Measurements from ENCODE around the gene CCDC92.

CCDC92 gene

DNA sequence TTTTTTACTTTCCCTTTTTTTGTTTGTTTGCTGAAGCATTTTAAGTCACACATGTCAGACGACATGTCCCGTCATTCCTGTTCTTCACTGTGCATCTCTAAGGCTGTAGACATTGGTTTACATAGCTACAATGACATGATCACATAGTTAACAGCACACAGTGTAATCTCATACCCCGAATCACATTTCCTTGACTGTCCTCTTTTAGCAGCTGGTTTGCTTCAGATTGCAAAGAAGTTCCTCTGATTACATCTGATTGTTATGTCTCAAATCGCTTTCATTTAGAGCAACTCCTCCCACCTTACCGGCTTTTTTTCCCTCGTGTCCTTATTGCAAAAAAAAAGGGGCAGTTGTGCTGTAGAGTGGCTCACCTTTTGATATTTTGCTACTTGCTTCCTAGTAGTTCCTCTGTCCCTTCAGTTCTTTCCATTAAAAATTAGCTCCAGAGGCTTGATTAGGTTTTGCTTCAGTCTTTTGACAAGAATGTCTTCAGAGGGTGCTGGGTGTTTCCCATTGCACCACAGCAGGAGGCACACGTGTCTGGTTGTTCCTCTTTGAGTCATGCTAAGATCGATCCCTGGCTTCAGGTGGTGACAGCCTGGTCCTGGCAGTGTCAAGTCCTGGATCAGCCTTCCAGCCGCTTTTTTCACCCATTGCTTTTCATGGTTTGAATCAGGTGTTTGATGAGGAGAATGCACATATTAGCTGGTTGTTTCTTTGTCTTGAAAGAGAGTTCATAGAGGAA lies 35.4 kb upstream of the CCDC92 start:
- TF ChIP-seq GATA3 (IDR thresholded peaks at IDR 0.05; ENCODE audit: low read depth, low read length) = no peak

DNA sequence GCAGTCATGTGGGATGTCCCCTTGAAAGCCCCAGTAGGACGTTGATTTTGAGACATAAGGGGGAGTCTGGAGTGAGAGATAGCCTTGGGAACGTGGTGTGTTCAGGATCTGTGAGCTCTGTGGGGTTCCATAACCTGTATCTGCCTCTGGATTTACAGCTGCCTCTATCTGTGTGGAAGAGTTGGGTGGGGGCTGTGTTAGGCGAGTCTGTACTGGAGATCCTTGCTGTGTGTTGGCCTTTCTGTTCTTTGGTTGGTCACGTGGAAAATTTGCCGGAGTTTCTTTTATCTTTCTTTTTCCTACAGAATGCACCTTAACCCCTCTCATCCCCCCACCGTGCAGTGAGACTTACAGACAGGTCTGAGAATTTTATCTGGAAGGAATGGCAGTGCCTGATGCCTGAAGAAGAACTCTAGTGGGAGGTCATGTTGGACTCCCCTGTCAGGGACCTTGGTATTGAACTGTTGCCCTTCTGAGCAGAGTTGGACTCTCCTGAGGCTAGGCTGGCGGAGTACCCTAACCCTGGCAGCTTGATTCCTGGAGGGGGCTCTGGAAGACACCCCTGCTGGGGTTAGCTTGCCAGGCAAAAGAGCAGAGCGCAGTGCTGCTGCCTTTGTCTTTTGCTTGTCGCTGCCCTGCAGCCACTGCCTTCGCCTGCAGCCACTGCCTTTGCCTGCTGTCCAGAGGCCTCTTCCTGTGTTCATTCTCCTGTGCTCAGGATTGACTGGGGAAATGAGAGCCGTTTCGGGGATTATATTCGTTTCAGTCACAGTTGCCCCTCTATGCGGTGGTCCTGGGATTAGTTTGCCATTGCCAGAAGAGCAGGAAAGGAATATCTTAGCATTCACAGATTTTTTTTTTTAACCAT lies 34.4 kb upstream of the CCDC92 start:
- no peak for TF ChIP-seq GATA2 (IDR thresholded peaks at IDR 0.05; ENCODE audit: low read depth, low read length)
- no peak for TF ChIP-seq GATA3 (IDR thresholded peaks at IDR 0.05; ENCODE audit: low read depth, low read length)

DNA sequence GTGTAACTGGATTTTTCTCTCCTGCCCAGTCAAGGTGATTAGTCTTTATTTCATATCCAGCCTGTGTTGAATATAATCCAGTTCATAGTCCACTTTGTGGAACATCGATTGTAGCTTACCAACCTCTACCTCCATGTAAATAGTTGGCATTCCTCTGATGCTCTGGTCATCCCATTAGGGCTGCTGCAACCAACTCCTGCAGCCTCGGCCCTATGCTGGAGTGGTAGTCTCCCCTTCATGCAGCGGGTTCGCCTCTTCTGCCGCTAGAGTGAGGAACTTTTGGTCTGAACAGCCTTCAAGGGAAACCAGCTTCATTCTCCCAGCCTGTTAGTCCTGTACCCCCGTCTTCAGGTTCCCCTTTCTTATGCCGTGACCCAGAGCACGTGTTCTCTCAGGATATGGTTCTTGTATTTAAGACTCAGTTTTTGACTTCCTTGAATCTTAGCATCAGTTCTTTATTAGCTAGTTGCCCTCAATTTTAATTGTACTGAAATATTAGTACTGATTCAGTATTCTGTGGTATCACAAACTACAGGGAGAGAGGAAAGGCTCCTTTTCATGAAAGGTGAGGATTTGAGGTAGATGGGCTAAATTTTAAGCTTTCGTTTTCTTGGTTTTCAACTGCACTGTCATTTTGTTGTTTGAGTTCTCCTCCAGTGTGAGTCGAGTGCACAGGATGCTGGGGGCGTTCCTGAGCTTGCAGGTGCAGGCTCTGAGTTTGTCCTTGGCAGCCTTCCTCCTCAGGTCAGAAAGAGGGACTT lies 33.6 kb upstream of the CCDC92 start:
- TF ChIP-seq GATA3 (IDR thresholded peaks at IDR 0.05; ENCODE audit: low read depth, low read length) (no peak), GATA2 (IDR thresholded peaks at IDR 0.05; ENCODE audit: low read depth, low read length) (no peak)

DNA sequence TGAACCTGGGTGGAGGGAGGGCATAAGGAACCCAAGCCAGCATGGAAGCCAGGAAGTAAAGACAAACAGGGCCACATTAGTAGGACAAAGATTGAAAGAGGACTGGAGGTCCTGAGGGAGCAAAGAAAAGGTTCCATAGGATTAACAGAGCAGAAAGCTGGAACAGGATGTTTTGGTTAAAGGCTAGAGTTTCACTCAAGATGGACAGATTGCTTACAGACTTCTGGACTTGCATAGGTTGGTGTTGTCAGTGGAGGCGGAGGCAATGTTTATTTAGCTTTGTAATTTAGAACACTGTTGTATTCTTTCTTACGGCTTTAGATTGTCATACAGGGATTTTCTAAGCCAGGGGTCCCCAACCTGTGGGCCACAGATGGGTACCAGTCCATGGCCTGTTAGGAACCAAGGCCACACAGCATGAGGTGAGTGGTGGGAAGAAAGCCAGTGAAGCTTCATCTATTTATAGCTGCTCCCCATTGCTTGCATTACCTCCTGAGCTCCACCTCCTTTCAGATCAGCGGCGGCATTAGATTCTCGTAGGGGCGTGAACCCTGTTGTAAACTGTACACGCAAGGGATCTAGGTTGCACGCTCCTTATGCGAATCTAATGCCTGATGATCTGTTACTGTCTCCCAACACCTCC lies 31.7 kb upstream of the CCDC92 start:
- TF ChIP-seq GATA3 (IDR thresholded peaks at IDR 0.05; ENCODE audit: low read depth, low read length) = no peak
- no peak for TF ChIP-seq GATA2 (IDR thresholded peaks at IDR 0.05; ENCODE audit: low read depth, low read length)

DNA sequence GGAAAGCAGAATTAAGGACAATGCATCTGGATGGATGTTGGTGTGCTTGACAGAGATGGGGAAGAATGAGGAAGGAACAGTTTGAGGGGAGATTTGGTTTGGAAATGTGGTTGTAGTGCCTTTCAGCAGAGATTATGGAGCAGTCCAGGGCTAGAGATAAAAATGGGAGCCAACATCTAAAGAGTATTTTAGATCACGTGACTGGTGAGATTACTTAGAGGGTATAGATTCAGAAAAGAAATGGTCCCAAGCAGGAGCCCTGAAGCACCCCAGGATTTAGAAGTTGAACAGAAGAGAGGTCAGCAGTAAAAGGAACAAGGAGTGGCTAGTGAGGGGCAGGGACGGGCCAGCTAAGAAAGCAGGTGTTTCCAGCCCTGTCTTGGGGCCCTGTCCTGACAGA lies 30.0 kb upstream of the CCDC92 start:
- TF ChIP-seq GATA2 (IDR thresholded peaks at IDR 0.05; ENCODE audit: low read depth, low read length) = no peak
- TF ChIP-seq GATA3 (IDR thresholded peaks at IDR 0.05; ENCODE audit: low read depth, low read length) = no peak

DNA sequence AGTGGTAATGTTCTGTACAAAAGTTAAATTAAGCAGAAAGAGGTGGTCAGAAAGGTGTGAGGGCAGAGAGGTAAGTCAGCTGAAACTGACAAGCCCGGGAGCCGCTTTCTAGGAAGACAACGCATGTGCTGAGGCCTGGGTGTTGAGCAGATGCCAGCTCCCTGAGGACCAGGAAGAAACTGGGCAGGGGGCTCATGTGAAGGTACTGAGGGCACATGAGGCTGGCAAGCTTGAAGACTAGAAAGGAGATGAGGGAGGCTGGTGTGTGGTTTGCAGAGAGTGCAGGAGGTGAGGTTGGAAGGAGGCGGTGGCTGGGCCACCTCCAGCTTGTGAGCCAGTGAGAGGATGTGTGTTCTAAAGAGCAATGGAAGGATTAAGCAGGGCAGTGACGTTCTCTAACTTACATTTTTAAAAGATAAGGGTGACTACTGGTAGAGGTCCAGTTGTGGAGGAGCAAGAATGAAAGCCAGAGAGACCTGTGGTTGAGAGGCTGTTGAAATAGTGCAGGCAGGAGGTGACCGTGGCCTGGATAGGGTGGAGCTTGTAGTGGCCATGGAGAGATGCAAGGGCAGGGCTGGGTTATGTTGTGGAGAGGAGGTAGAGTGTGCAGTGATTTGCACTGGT lies 29.5 kb upstream of the CCDC92 start:
- TF ChIP-seq GATA2 (IDR thresholded peaks at IDR 0.05; ENCODE audit: low read depth, low read length) (no peak), GATA3 (IDR thresholded peaks at IDR 0.05; ENCODE audit: low read depth, low read length) (no peak)

DNA sequence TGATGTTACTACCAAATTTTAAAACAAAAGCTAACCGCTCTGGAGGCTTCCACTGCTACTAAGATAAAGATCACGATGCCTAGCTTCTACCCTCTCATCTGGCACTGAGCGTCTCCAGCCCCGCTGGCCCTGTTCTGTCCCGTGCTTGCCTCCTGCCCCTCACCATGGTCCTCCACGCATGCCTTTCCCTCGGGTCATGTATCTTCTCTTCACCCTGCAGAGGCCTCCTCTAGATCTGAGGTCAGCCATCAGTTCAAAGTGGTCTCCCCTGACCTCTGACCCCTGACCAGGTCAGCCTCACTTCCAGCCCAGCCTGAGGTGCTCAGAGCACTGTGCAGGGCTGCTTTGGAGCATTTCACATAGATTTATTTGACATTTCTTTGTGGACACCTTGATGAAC lies 28.7 kb upstream of the CCDC92 start:
- TF ChIP-seq GATA2 (IDR thresholded peaks at IDR 0.05; ENCODE audit: low read depth, low read length) (no peak), GATA3 (IDR thresholded peaks at IDR 0.05; ENCODE audit: low read depth, low read length) (no peak)

DNA sequence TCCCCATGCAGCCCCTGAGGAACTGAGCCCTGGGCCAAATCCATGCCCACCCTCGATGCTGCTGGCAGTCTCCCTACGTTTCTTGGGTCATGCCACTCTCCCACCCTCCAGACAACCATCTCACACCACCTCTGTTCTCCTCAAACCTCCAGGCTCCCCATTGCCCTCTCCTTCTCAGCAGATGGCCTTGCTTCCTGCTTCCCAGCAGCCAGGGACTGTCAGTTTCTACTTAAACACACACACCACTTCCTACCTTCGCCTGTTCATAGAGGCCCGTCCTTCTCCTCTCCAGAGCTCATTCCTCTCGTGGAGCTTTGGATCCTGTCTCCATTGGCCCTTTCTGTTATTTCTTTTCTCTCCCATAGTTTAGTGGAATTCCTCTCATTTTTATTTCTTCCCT lies 27.5 kb upstream of the CCDC92 start:
- no peak for TF ChIP-seq GATA2 (IDR thresholded peaks at IDR 0.05; ENCODE audit: low read depth, low read length)
- no peak for TF ChIP-seq GATA3 (IDR thresholded peaks at IDR 0.05; ENCODE audit: low read depth, low read length)

DNA sequence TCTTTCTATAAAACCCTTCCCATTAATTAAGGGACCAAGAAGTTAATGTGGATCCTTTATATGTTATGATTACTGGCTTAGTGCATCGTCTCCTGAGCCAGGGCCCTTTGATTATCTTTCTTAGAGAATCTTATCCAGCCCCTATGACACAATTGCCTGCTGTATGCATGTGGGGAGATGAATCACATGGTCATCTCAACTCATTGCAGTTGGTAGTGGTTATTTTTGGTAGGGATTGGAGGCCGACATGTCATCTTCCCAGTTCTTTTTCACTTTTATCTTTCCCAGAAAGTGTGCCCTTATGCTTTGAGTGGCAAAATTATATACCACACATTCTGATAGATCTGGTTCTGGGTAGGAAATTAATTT lies 26.3 kb upstream of the CCDC92 start:
- TF ChIP-seq GATA2 (IDR thresholded peaks at IDR 0.05; ENCODE audit: low read depth, low read length) = no peak
- no peak for TF ChIP-seq GATA3 (IDR thresholded peaks at IDR 0.05; ENCODE audit: low read depth, low read length)

DNA sequence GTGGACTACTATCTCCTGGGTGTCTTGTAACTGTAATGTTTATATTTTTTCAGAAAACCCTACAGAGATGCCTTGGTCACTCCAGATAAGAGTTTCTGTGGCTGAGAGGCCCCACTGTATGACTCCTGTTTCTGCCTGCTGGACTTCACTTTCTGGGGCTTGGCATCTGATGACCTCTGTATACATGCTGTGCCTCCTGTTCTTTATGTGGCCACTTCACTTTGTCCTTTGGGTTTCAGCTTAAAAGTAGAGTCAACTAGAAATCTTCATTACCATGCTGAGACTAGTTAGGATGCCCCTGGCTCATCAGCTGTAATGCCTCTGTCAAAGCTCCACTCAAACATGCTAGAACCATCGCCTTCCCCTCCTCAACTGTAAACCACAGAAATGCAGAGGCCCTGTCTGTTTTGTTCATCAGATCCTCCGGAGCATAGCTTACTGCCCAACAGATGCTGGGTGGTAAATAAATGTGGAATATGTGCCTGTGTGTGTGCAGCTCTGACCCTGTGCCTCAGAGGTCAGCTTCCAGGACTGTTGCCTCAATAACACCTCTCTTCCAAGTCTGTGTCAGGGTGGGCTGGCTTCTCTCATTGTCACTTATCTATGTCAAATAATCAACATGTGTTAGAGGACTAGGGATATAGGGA lies 25.8 kb upstream of the CCDC92 start:
- no peak for TF ChIP-seq GATA3 (IDR thresholded peaks at IDR 0.05; ENCODE audit: low read depth, low read length)
- no peak for TF ChIP-seq GATA2 (IDR thresholded peaks at IDR 0.05; ENCODE audit: low read depth, low read length)

DNA sequence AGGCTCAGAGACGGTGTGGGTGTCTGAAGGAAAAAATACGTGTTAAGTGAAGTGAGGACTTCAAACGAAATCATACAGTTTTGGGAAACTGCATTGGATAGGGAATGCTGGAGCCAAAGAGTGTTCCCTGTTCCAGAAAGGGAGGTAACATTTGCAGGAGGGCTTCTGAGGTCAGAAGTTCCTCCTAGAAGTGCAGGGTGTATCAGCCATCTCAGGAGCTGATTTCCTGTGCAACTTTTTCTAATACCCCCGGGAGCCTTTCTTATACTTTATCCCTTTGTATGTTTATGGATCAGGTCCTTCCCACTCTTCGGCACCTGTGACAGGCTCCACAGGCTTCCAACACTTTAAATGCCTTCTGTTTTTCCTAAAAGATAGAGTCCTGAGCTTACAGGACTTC lies 25.3 kb upstream of the CCDC92 start:
- TF ChIP-seq GATA3 (IDR thresholded peaks at IDR 0.05; ENCODE audit: low read depth, low read length) = no peak
- TF ChIP-seq GATA2 (IDR thresholded peaks at IDR 0.05; ENCODE audit: low read depth, low read length) = no peak

DNA sequence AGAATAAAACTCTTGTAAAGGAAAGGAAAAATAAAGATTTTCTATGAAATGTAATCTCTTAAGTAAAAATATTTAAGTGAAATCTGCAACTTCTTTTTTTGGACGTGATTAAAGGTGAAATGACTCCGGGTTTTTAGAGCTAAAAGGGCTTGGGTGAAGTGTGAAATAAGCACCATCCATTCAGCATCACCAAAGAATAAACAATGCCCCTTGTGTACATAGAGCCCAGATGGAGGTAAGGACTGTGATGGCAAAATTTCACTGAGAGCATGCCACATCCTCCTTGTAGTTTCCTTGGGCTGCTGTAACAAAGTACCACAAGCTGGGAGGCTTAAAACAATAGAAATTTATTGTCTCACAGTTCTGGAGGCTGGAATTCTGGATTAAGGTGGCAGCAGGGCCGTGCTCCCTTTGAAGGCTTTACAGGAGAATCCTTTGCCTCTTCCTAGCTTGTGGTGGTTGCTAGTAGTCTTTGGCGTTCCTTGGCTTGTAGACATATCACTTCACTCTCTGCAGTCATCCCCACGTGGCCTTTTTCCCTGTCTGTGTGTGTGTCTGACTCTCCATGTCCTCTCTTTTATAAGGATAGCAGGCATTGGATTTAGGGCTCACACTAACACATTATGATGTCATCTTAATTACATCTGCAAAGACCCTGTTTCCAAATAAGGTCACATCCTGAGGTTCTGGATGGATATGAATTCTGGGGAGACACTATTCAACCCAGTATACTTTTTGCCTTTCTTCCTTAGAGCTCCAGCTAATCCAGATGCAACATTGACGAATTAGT lies 24.6 kb upstream of the CCDC92 start:
- no peak for TF ChIP-seq GATA3 (IDR thresholded peaks at IDR 0.05; ENCODE audit: low read depth, low read length)
- no peak for TF ChIP-seq GATA2 (IDR thresholded peaks at IDR 0.05; ENCODE audit: low read depth, low read length)

Data from SH-SY5Y (cell line).